HG03457 (cell line): ENCODE results near the gene ZNF446.
"Not testable (repeated sequence)": the region's sequence is repeated elsewhere in the genome, so short reads cannot be mapped to it uniquely, and the experiment has no call there.

Experiments
- ATAC-seq: cut with Tn5 transposase; IDR thresholded peaks from one replicate; pipeline ENCODE4 v1.9.1; 2021; ENCODE audit warnings: moderate number of reproducible peaks; ENCODE audit not compliant: unreplicated experiment

Gene ZNF446

DNA sequence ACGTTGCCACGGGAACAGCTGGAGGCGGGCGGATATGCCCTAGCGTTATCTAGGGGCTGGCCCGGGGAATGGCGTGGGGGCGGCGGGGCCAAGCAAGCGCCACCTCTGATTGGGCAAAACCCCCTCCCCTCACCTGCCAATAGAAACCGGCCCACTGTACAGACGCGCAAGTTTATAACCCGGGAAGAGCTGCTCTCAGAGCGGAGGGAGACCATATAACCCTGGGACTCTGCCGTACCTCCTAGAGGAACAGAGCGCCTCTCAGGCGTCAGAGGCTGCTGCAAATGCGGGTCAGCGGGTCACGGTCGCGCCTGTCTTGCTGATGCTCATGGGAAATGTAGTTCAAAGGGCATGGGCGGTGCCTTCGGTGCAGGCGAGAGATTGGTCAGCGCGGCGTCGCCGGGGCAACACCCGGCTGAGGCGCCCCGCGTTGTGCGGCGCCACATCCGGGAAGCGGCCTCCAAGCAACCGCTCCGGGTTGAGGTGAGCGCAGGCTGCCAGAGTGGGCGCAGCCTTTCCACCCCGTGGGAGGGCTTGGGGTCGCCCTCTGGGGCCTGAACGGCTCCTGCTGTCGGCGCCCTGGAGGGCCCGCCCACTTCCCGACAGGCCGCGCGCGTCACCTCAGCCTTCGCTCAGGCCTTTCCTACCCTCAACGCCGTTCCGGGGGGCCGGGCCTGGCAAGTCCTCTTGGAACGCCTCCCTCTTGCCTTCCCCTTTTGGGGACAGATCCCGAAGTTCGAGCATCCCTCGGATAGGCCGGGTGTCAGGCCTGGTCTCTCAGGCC lies at the start of gene ZNF446:
ZNF446 (plus strand) TSS at position 639 of the 784 bp plus-strand sequence. CDS start 867 bp downstream, outside the sequence.
- peak; percentile 61 for ATAC-seq

DNA sequence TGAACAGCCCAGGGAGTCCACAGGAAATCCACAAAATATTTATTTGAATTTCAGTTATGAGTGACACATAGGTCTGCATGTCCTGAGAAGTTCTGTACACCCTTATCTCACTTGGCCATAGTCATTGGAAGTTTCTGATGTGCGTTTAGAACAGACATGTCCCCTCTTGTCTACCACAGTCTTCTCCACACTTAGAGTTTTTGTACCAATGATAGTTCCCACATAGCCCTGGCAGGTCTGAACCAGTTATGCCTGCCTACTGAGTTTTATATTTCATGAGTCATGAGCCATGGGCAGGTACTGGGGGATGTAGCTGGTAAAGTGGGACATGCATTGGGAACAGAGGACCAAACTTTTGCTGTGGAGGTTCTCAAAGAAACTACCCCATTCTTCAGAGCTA lies 47.5 kb upstream of the ZNF446 start:
- no peak for ATAC-seq

DNA sequence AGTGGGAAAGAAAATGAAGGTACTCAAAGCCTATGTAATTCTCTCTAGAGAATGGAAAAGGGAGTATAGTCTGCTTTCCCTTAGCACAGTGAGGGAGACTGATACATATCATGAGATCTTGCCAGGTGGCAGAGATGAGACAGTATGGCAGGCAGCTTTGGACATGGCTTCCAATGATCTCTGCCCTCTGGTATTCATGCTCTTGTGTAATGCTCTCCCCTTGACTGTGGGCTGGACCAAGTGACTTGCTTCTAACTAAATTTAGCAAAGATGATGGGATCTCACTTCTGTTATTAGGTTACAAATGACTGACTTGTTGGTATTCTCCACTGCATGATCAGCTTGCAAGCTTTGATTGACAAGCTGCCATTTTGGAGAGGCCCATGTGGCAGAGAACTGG lies 46.4 kb upstream of the ZNF446 start:
- ATAC-seq = no peak

DNA sequence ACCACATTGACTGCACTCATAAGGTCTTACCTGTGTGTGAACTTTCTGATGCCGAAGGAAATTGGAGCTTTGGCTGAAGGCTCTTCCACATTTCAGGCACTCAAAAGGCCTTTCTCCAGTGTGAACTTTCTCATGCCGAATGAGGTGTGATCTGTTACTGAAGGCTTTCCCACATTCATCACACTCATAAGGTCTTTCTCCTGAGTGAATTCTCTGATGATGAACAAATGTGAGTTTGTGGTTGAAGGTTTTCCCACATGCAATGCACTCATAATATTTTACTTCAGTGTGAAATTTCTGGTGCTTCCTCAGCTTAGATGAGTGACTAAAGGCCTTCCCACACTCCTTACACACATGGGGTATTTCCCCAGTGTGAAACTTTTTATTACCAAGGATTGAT lies 41.9 kb upstream of the ZNF446 start:
- no peak for ATAC-seq

DNA sequence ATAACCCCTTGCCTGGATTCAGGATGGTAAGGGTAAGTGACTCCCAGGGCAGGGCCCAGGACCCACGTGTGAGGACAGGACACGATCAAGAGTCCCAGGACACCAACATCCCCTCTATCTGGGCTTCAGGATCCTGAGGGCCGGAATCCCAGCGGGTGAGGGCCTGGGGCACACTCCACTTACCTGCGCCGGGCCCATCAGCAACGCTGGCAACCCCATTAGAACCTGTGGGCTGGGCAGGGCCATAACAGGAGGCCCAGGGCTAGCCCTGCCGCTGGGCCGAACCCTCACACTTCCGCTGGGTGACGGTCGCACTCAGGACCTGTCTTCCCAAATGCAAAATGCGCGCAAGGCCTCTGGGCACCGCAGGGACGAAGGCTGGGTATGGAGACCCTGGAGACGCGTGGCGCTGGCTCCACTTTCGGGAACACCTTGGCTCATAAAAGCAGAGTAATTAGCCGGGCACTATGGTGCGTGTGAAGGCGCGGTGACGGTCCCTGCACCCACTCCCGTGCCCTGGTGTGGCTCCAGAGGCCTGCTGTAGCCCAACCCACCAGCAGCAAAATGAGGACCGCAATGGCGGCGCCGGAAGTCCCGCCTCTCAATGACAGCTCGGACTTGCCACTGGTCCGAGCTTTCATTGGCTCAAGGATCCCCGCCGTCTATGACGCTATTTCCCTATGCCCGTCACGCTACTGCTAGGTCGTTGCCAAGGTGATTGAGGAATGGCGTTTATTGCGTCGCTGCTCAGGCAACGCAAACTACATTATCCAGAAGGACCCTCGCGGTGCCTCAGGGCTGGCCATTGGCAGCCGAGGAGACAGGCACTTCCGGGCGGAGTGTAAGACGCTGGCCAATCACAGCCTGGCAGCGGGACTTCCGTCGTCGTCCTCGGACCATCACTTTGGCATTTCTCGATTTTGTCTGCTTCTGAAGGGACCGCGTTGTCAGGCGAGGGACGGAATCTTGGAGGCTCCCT lies 36.3 kb upstream of the ZNF446 start, which contains the start of gene ZNF132:
ZNF132 (minus strand) TSS at position 578 of the 979 bp plus-strand sequence; CDS start at position 246, 332 bp downstream.
- peak; percentile 89 for ATAC-seq

DNA sequence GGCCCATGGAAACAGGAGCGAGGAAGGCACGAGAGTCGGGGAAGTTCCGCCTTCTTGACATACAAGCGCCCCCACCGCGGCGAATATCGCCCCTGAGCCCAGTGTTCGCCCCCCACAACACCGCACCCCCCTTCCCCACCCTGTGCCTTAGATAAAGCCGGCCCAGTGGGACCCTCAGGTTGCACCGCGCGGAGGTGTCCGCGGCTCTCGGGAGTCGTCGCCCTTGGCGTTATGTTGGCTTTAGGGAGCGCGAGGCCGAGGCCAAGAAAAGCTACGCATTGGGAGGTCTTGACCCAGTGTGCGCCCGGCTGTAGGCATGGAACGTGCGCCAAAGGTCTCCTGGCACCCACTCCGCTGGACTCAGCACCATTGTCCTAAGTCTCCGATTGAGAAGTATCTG lies 35.6 kb upstream of the ZNF446 start:
- ATAC-seq = no peak

DNA sequence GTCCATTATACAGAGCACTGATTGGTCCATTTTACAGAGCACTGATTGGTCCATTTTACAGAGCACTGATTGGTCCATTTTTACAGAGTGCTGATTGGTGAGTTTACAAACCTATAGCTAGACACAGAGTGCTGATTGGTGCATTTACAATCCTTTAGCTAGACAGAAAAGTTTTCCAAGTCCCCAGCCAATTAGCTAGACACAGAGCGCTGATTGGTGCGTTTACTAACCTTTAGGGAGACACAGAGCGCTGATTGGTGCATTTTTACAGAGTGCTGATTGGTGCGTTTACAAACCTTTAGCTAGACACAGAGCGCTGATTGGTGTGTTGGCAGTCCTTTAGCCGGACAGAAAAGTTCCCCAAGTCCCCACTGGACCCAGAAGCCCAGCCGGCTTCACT lies 33.2 kb upstream of the ZNF446 start:
- not testable (repeated sequence) for ATAC-seq

DNA sequence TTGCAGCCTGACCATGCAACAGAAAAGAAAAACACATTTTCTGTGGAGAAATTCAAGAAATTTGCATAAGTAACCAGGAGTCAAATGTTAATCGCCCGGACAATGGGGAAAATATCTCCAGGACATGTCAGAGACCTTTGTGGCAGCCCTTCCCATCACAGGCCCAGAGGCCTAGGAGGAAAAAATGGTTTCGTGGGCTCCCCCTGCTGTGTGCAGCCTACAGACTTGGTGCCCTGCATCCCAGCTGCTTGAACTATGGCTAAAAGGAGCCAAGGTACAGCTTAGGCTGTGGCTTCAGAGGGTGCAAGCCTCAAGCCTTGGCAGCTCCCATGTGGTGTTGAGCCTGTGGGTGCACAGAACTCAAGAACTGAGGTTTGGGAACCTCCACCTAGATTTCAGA lies 27.3 kb upstream of the ZNF446 start:
- not testable (repeated sequence) for ATAC-seq

DNA sequence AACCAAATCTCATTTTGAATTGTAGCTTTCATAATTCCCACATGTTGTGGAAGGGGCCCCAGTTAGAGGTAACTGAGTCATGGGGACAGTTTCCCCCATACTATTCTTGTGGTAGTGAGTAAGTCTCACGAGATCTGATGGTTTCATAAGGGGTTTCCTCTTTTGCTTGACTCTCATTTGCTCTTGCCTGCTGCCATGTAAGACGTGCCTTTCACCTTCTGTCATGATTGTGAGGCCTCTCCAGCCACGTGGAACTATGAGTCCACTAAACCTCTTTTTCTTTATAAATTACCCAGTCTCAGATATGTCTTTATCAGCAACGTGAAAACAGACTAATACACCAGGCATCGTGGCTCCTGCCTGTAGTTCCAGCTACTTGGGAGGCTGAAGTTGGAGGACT lies 26.2 kb upstream of the ZNF446 start:
- not testable (repeated sequence) for ATAC-seq

DNA sequence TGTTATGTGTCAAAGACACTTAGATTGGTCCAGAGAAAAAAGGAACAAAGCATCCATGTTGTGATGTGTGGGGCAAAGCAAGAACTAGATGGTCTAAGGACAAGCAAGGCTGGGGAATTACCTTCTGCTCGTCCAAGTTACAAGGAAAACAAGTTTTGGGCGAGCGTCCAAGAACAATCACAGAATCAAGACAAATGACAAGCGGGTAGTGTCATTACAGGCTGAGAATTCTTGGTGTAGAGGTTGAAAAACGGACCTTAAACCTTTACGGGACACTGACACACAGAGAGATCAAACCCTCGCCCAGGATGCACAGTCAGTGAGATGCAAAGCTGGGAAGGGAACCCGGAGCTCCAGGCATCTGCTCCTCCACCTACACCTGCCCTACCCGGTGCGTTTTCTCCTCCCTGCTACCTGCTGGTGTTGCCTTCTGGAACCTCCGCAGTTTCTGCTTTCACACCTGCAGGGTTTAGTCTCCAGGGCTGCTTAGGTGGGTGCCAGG lies 25.2 kb upstream of the ZNF446 start:
- ATAC-seq = peak; percentile 13

DNA sequence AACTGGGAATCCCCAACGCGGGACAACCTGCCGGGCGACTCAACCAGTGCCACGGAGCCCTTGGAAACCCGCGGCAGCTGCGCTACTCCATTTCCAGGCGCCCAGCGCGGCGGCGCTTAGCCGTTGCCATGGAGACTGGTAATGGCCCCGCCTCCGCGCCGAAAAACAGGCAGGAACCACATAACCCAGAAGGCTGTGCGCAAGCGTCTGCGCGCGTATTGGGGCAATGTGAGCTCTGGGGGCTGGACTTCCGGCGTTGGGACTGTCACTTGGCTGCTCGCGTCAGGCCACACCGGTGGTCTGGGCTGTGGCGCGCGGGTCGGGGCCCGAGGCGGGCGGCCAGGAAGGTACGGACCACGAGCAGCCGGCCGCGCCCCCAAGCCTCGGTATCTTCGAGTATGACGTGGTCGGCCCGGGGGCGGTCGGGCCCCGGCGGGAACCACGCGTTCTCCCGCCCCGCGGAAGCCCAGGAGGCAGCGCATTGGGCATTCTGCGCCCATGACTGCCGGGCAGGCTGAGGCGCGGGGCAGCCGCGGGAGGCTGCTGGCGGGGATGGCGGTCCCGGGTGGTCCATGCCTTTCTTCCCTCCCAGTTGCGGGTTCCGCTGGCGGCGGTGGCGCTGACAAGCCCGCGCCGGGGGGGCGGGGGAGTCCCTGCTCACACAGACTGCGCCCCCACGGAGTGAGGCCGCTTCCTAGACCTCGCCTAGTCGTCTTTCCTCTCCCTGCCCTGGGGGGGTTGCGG lies 24.6 kb upstream of the ZNF446 start, which contains the start of gene ZNF324B:
ZNF324B (plus strand) TSS at position 265 of the 744 bp plus-strand sequence. CDS start 2,080 bp downstream, outside the sequence.
- ATAC-seq = peak; percentile 80

DNA sequence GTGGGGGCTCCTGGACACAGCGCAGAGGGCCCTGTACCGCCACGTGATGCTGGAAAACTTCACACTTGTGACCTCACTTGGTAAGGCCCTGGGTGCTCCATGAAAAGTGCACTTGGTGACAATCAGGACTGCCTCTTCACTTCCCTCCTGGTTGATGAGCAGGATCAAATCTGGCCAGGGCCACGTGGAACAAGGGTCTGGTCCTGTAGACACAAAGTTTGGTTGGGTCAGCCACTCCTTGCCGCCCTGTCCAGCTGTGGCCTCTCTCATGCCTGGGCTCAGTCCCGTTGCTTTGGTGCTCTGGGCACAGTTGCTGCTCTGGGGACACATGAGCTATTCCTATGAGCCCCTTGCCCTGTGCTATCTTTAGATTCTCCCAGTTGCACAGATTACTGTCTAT lies 22.4 kb upstream of the ZNF446 start:
- no peak for ATAC-seq

DNA sequence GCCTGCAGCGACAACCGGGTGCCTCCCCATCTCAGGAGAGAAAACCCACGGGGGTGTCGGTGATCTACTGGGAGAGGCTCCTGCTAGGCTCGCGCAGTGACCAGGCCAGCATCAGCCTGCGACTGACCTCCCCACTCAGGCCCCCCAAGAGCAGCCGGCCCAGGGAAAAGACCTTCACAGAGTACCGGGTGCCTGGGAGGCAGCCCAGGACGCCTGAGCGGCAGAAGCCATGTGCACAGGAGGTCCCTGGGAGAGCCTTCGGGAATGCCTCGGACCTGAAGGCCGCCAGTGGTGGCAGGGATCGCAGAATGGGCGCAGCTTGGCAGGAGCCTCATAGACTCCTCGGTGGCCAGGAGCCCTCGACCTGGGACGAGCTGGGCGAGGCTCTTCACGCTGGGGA lies 20.8 kb upstream of the ZNF446 start:
- no peak for ATAC-seq

DNA sequence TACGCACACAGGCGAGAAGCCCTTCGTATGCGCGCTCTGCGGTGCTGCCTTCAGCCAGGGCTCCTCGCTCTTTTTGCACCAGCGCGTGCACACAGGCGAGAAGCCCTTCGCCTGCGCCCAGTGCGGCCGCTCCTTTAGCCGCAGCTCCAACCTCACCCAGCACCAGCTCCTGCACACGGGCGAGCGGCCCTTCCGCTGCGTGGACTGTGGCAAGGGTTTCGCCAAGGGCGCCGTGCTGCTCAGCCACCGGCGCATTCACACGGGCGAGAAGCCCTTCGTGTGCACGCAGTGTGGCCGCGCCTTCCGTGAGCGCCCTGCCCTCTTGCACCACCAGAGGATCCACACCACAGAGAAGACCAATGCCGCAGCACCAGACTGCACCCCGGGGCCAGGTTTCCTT lies 20.0 kb upstream of the ZNF446 start:
- no peak for ATAC-seq

DNA sequence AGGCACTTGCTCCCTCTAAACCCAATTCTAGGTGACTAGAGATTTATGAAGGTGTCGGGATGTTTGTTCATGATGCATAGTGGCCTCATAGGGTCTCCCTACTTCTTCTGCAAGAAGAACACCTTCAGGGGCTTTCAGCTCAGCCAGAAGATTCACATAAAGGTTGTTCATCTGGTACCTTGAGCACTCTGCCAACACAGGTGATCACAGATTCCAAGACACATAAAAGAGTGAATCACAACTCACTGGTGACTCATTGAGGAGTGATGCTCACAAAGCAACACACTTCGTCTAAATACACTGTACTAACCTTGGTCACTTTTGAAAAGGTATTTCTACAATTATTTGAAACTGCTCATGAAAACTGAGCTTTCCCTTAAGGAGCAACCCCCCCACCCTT lies 16.1 kb upstream of the ZNF446 start:
- ATAC-seq = no peak

DNA sequence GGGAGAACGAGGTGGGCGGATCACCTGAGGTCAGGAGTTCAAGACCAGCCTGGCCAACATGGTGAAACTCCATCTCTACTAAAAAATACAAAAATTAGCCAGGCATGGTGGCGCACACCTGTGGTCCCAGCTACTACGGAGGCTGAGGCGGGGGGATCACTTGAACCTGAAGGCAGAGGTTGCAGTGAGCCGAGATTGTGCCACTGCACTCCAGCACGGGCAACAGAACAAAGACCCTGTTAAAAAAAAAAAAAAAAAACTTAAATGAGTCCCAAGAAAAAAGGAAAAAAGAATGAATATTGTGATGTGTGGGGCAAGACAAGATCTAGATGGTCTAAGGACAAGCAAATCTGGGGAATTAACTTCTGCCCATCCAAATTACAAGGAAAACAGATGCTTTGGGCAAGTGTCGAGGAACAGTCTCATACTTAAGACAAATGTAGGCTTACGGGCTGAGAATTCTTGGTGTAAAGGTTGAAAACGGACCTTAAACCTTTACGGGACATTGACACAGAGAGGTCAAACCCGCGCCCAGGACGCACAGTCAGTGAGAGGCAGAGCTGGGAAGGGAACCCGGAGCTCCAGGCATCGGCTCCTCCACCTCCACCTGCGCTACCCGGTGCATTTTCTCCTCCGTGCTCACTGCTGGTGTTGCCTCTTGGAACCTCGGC lies 9.9 kb upstream of the ZNF446 start:
- peak; percentile 3 for ATAC-seq

DNA sequence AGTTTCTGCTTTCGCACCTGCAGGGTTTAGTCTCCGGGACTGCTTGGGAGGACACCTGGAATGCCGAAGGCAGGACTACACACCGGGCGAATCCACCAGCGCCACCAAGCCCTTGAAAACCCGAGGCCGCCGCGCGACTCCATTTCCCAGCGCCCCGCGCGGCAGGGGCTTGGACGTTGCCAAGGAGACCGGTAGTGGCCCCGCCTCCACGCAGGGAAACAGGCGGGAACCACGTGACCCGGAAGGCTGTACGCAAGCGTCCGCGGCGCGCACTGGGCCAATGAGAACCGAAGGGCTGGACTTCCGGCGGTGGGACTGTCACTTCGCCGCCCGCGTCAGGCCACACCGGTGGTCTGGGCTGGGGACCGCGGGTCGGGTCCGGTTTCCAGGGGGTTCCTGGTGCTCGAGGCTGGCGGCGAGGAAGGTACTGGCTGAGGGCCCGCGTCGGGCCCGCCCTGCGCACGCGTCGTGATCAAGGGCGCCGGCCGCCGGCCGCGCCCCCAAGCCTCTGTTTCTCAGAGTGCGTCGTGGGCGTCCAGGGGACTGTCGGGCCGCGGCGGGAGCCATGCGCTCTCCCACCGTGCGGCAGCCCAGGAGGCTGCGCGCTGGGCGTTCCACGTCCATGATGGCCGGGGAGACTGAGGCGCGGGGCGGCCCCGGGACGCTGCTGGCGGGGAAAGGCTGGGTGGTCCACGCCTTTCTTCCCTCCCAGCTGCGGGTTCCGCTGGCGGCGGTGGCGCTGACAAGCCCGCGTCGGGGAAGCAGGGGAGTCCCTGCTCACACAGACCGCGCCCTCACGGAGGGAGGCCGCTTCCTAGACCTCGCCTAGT lies 9.2 kb upstream of the ZNF446 start, which contains the start of gene ZNF324:
ZNF324 (plus strand) TSS at position 321 of the 830 bp plus-strand sequence. CDS start 2,106 bp downstream, outside the sequence.
- peak; percentile 78 for ATAC-seq

DNA sequence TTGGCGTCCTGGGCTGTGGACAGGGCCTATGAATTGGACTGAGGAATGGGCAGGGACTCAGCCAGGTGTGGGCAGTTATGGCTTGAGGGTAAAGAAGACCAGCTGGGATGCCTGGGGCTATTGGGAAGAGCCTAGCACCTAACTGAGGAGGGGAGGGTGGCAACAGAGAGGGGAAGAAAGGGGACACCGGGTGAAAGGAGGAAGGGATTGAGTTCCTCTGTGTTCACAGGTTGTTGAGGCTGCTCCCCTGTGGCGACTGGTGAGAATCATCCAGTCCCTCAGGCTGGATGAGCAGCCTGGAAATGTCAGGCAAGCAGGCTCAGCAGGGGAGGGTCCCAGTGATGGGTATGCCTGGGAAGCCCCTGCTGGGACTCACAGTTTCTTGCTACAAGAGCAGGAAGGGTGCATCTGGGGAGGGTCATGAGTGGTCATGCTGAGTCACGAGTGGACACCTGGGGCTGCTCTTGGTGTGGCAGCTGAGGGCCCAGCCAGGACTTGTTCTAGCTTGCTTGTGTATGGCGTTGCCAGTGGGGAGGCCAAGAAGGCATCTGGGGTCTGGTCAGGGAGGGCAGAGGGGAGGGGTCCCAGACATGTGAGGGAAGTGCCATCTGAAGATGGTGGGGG lies 7.8 kb upstream of the ZNF446 start:
- no peak for ATAC-seq
